ENCODE data around the gene YWHAQ.
"Not testable (repeated sequence)": the region's sequence is repeated elsewhere in the genome, so short reads cannot be mapped to it uniquely, and the experiment has no call there.

DNA sequence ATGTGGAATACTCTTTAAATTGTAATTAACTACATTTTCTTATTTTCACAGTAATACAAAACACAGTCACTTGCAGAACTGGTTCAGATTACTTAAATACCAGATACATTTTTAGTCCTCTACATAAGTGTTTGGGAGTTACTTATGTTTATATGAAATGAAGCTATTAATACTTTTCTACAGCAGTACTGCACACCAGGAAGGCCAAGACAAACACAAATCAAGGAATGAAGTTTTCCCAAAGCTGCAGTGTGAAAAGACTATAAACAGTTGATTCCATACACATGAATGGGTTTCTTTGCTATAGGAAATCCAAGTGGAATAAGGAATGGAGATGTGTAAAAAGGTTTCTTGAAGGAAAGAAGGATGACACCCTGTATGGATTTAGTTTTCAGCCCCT, 45.9 kb downstream of the YWHAQ start:
- TF ChIP-seq, protein P1, sequence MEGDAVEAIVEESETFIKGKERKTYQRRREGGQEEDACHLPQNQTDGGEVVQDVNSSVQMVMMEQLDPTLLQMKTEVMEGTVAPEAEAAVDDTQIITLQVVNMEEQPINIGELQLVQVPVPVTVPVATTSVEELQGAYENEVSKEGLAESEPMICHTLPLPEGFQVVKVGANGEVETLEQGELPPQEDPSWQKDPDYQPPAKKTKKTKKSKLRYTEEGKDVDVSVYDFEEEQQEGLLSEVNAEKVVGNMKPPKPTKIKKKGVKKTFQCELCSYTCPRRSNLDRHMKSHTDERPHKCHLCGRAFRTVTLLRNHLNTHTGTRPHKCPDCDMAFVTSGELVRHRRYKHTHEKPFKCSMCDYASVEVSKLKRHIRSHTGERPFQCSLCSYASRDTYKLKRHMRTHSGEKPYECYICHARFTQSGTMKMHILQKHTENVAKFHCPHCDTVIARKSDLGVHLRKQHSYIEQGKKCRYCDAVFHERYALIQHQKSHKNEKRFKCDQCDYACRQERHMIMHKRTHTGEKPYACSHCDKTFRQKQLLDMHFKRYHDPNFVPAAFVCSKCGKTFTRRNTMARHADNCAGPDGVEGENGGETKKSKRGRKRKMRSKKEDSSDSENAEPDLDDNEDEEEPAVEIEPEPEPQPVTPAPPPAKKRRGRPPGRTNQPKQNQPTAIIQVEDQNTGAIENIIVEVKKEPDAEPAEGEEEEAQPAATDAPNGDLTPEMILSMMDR (IDR thresholded peaks at IDR 0.05): not testable (repeated sequence)
- TF ChIP-seq EP300, POLR2A, POLR2AphosphoS5 (IDR thresholded peaks at IDR 0.05): not testable (repeated sequence)
